Activated naive CD8-positive, alpha-beta T cell treated with anti-CD3 and anti-CD28 coated beads, Interleukin-2, amount 50 U/mL, for 24 hours (primary cell): ENCODE measurements around the gene RNF2.
"Not testable (repeated sequence)": the region's sequence is repeated elsewhere in the genome, so short reads cannot be mapped to it uniquely, and the experiment has no call there.

Experiments used
- ATAC-seq: fragments of 150-1000 bp; cut with Tn5 transposase; one replicate; pipeline ENCODE4 v1.10.0; 2021
- DNase-seq: peaks from one replicate; pipeline ENCODE4 v3.0.0; 2021
- H3K27ac Mint-ChIP-seq: one replicate; pipeline ENCODE4 v1.8.0; 2021; ENCODE audit warnings: mild to moderate bottlenecking, mixed read lengths
- H3K27me3 Mint-ChIP-seq: one replicate; pipeline ENCODE4 v1.8.0; 2021; ENCODE audit warnings: mixed read lengths
- H3K36me3 Mint-ChIP-seq: one replicate; pipeline ENCODE4 v1.8.0; 2021; ENCODE audit warnings: low read depth, mixed read lengths
- H3K4me1 Mint-ChIP-seq: one replicate; pipeline ENCODE4 v1.8.0; 2021; ENCODE audit warnings: mixed read lengths
- H3K4me3 Mint-ChIP-seq: one replicate; pipeline ENCODE4 v1.8.0; 2021; ENCODE audit warnings: mild to moderate bottlenecking, moderate library complexity, mixed read lengths
- H3K9me3 Mint-ChIP-seq: one replicate; pipeline ENCODE4 v1.8.0; 2021; ENCODE audit warnings: mixed read lengths

RNF2 gene

DNA sequence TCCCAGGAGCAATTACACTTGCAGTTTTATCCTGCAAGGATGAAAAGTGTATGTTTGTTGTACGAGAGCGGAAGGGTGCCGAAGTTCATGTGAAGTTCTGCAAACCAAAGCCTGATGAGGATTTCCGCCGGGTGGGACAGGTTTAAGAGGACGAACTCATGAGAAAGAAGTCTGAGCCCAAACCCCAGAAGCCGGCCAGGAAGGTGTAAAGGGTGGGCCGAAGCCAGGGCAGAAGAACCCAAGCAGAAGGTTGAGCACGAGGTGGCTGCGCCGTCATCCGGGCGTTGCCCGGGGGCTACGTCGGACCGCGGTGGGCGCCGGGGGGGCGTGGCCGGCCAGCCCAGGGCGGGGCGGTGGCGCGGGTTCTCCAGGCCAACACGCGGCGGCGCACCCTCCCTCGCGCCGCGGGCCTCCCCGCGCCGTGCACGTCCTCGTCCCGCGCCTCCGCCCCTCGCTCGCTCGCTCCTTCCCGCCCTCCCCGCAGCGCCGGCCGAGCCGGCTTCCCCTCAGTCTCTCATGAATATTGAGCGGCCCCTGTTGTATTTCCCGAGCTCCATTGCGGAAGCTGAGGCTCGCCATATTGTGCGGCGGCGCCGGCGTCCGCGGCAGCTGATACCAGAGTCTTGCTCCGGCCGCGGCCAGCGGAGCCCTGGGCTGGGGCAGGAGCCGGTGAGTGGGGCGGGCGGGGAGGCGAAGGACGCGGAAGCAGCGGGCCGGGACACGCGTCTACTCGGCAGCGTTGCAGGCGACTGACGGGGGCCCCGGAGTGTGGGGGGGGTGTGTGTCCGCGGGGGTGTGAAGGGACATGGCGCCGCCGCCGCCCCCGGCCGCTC is at the start of gene RNF2:
TSS of gene RNF2 (plus strand) at position 578 of the 833 bp plus-strand sequence. CDS start 41,996 bp downstream, outside the sequence.
- Mint-ChIP-seq H3K9me3 (no peaks in the 10 kb centered on the region), H3K27ac (peak within 1 kb of the TSS; percentile 78), H3K36me3 (no peaks in the 10 kb centered on the region), H3K4me3 (peak within 1 kb of the TSS; percentile 89), H3K4me1 (peaks cover 39% of the 10 kb centered on the region), H3K27me3 (no peaks in the 10 kb centered on the region)
- peak; percentile 92 for ATAC-seq
- DNase-seq = peak; percentile 83

DNA sequence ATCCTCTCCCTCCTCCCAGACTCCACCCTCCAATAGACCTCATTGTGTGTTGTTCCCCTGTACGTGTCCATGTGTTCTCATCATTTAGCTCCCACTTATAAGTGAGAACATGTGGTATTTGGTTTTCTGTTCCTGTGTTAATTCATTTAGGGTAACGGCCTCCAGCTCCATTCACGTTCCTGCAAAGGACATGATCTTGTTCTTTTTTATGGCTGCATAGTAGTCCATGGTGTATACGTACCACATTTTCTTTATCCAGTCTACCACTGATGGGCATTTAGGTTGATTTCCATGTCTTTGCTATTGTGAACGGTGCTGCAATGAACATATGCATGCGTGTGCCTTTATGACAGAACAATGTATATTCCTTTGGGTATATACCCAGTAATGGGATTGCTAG is 45.4 kb upstream of the RNF2 start:
- not testable (repeated sequence) for H3K4me3 Mint-ChIP-seq, ATAC-seq, H3K36me3 Mint-ChIP-seq, H3K27ac Mint-ChIP-seq, DNase-seq, H3K4me1 Mint-ChIP-seq, H3K9me3 Mint-ChIP-seq
- H3K27me3 Mint-ChIP-seq = peaks cover 21% of the 10 kb centered on the region

DNA sequence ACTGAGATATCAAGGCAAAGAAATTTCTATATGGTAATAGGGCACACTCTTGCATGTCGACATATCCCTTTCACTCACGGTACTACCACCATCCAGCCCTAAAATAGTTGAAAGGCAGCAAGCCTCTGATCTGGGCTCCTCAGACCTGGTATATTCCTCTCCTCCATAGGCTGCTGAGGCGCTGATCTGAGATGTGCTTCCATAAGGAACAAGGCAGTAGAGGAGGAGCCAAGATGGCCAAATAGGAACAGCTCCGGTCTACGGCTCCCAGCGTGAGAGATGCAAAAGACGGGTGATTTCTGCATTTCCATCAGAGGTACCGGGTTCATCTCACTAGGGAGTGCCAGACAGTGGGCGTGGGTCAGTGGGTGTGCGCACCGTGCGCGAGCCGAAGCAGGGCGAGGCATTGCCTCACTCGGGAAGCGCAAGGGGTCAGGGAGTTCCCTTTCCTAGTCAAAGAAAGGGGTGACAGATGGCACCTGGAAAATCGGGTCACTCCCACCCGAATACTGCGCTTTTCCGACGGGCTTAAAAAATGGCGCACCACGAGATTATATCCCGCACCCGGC is 44.0 kb upstream of the RNF2 start:
- not testable (repeated sequence) for ATAC-seq, DNase-seq, H3K9me3 Mint-ChIP-seq, H3K27ac Mint-ChIP-seq, H3K36me3 Mint-ChIP-seq, H3K4me1 Mint-ChIP-seq, H3K4me3 Mint-ChIP-seq
- H3K27me3 Mint-ChIP-seq = peaks cover 20% of the 10 kb centered on the region

DNA sequence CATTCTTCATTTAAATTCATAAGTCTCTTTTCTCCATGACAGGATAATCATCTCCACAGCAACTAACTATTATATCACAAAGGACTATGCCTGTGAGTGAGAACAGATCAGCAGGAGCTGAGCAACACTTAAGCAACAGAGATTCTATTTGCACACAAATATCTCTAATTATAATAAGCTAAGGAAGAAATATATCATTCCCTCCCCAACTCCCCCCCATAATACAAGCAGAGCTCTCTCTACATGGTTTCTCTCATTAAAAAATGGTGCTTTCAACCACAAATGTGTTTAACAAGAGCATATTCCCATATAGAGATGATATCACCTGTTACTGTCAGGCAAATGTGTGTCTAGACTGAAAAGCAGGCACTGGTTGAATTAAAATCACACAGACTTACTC is 36.5 kb upstream of the RNF2 start:
- no peak for DNase-seq
- Mint-ChIP-seq H3K27ac (no peak overlapping the region), H3K27me3 (peaks cover 10% of the 10 kb centered on the region), H3K36me3 (no peaks in the 10 kb centered on the region), H3K4me3 (no peak overlapping the region), H3K9me3 (no peaks in the 10 kb centered on the region), H3K4me1 (no peaks in the 10 kb centered on the region)
- ATAC-seq = no peak

DNA sequence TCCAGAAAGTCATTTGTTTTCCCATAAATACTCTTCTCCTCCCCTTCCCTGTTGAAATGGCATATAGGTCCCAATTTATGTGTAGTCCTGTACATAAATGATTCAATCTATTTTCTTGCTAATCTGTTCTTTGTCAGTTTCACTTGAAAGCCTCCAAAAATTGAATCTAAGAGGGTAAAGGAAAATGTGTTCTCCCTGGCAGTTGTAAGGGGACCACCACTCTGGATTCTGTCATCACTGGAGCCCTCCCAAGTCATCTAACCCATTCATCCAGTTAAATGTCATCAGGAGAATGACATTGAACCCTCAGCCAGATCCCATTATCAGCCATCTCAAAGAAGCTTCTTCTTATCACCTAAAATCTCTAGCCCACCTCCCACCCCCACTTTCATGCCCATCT is 35.0 kb upstream of the RNF2 start:
- H3K9me3 Mint-ChIP-seq = no peaks in the 10 kb centered on the region
- no peaks in the 10 kb centered on the region for H3K36me3 Mint-ChIP-seq
- ATAC-seq = no peak
- no peak for DNase-seq
- H3K4me3 Mint-ChIP-seq = no peak overlapping the region
- H3K27me3 Mint-ChIP-seq = peaks cover 10% of the 10 kb centered on the region
- H3K4me1 Mint-ChIP-seq = no peaks in the 10 kb centered on the region
- H3K27ac Mint-ChIP-seq = no peak overlapping the region

DNA sequence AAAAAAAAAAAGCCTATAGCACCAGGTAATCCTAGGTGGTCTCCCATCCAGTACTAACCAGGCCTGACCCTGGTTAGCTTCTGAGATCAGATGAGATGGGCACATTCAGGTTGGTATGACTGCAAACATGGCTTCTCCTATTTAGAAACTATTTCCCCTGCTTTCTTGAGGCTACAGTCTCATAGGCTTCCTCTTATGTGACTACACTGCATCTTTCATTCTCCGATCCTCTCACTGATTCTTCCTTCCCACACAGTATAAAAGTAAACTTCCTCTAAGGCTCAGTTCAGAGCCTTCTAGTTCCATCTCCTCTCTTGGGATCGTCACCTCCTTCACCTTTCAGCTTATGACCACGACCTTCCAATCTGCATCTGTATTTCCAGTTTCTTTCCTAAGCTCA is 30.4 kb upstream of the RNF2 start:
- DNase-seq (no peak), ATAC-seq (no peak)
- Mint-ChIP-seq H3K36me3 (no peaks in the 10 kb centered on the region), H3K9me3 (no peaks in the 10 kb centered on the region), H3K27ac (no peak overlapping the region), H3K4me1 (no peaks in the 10 kb centered on the region), H3K4me3 (no peak overlapping the region), H3K27me3 (peaks cover 10% of the 10 kb centered on the region)

DNA sequence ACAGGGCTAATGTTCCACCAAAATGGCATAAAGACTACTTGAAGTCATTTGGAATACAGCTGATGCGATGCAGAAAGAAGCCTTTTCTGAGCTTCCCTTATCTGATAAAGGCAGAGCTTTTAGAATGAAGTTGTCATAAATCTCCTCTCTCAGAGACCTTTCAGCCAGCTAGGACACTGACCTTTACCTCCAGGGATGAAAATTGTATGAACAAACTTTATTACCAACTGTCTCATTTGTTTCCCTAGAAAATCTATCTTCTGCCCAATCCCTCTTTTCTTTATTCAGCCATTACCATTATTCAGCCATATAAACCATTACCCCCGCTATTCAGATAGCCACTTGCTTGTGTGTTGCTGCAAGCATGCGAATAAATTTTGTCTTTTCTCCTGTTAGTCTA is 29.7 kb upstream of the RNF2 start:
- no peaks in the 10 kb centered on the region for H3K36me3 Mint-ChIP-seq
- H3K4me1 Mint-ChIP-seq = no peaks in the 10 kb centered on the region
- H3K27ac Mint-ChIP-seq = no peak overlapping the region
- H3K4me3 Mint-ChIP-seq = no peak overlapping the region
- H3K9me3 Mint-ChIP-seq = no peaks in the 10 kb centered on the region
- ATAC-seq (no peak), DNase-seq (no peak)
- H3K27me3 Mint-ChIP-seq = peaks cover 7% of the 10 kb centered on the region

DNA sequence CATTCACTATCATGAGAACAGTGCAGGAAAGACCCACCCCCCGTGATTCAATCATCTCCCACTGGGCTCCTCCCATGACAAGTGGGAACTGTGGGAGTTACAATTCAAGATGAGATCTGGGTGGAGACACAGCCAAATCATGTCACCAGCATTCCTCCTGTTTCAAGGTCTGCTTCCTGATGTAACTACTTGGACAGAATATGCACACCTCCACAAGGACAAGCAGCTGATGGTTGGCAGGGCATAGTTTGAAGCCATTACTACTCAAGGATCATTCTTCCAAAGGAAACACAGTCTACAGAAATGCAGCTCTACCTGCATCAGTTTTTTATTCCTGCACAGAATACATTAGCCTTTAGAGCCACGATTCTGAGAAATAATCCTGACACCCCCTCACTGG is 28.5 kb upstream of the RNF2 start:
- peaks cover 4% of the 10 kb centered on the region for H3K27me3 Mint-ChIP-seq

DNA sequence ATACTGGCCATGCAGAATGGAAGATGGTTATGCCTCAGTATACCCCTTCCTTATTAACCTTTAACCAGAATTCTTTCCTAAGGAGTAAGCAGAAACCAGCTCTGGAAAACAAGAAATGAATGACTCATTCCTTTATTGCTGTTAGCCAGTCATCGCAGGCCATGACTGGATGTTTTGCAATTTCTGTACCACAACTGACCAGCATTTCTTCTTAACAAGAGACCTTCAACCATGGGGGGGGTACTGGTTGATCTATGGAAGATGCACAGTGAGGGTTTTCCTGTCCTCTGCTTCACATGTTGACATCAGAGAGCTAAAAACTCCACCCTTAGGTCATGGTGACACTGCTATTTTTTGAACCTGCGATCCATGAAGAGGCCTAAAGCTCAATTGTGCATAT is 28.0 kb upstream of the RNF2 start:
- ATAC-seq = no peak
- H3K27me3 Mint-ChIP-seq = peaks cover 1% of the 10 kb centered on the region
- H3K27ac Mint-ChIP-seq = no peak overlapping the region
- no peaks in the 10 kb centered on the region for H3K4me1 Mint-ChIP-seq
- no peak for DNase-seq
- no peak overlapping the region for H3K4me3 Mint-ChIP-seq
- no peaks in the 10 kb centered on the region for H3K9me3 Mint-ChIP-seq
- no peaks in the 10 kb centered on the region for H3K36me3 Mint-ChIP-seq

More for the DNA sequence above, 28.5 kb upstream of the RNF2 start:
- no peaks in the 10 kb centered on the region for H3K9me3 Mint-ChIP-seq
- ATAC-seq = no peak
- H3K36me3 Mint-ChIP-seq = no peaks in the 10 kb centered on the region
- DNase-seq = no peak
- no peaks in the 10 kb centered on the region for H3K4me1 Mint-ChIP-seq
- H3K27ac Mint-ChIP-seq = no peak overlapping the region
- no peak overlapping the region for H3K4me3 Mint-ChIP-seq

DNA sequence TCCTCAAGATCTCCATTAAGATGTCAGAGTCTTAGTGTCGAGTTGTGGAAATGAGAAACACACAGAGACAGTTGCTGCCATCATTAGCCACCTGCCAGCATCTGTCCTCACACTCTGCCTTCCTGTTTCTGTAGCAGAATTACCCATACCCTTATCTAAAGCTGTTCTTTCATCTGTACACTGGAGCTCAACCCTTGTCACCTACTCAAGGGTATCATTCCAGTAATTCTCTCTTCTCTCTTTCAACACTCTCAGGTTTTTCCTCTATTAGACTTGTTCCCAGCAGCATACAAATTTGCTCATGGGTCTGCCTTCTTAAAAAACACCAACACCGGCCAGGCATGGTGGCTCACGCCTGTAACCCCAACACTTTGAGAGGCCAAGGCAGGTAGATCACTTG is 27.4 kb upstream of the RNF2 start:
- no peaks in the 10 kb centered on the region for H3K27me3 Mint-ChIP-seq

DNA sequence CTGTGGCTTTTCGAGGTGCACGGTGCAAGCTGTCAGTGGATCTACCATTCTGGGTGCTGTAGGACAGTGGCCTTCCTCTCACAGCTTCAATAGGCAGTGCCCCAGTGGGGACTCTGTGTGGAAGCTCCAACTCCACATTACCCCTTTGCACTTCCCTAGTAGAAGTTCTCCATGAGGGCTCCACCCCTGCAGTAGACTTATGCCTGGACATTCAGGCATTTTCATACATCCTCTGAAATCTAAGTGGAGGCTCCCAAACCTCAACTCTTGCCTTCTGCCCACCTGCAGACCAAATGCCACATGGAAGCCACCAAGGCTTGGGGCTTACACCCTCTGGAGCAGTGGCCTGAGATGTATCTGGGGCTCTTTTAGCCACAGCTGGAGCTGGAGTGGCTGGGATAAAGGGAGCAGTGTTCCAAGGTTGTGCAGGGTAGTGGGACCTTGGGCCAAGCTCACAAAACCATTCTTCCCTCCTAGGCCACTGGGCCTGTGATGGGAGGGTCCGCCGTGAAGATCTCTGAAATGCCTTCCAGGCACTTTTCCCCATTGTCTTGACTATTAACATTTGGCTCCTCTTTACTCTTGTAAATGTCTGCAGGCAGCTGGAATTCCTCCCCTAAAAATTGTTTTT is 18.0 kb upstream of the RNF2 start:
- peaks cover 8% of the 10 kb centered on the region for H3K27me3 Mint-ChIP-seq
- no peak for ATAC-seq
- H3K9me3 Mint-ChIP-seq = peaks cover 21% of the 10 kb centered on the region
- DNase-seq = no peak
- H3K27ac Mint-ChIP-seq = no peak overlapping the region
- no peaks in the 10 kb centered on the region for H3K4me1 Mint-ChIP-seq
- H3K4me3 Mint-ChIP-seq = no peak overlapping the region
- H3K36me3 Mint-ChIP-seq = peaks cover 11% of the 10 kb centered on the region

More for the DNA sequence above, 27.4 kb upstream of the RNF2 start:
- no peaks in the 10 kb centered on the region for H3K4me1 Mint-ChIP-seq
- DNase-seq (no peak), ATAC-seq (no peak)
- no peaks in the 10 kb centered on the region for H3K9me3 Mint-ChIP-seq
- H3K36me3 Mint-ChIP-seq = no peaks in the 10 kb centered on the region
- H3K4me3 Mint-ChIP-seq = no peak overlapping the region
- H3K27ac Mint-ChIP-seq = no peak overlapping the region

DNA sequence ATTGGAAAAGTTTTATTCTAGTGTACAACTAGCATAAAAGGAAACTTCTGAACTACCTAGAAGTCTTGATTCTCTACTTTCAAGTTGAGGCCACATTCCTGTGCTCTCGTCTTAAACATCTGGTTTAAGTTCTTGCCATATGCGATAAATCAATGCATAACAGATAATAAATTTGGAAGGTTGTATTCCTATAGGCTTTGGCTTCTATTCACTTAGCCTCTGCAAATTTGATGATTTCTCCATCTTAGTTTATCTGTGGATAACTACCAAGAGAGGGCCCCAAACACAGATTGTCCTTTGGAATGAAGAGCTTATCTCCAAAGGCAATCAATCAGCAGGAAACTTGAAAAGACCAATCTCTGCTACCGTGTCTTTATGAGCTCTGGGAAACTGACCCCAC is 11.7 kb upstream of the RNF2 start:
- peaks cover 6% of the 10 kb centered on the region for H3K27me3 Mint-ChIP-seq
- DNase-seq = no peak
- no peaks in the 10 kb centered on the region for H3K4me1 Mint-ChIP-seq
- H3K4me3 Mint-ChIP-seq = no peak overlapping the region
- H3K9me3 Mint-ChIP-seq = no peaks in the 10 kb centered on the region
- no peaks in the 10 kb centered on the region for H3K36me3 Mint-ChIP-seq
- no peak for ATAC-seq
- no peak overlapping the region for H3K27ac Mint-ChIP-seq

DNA sequence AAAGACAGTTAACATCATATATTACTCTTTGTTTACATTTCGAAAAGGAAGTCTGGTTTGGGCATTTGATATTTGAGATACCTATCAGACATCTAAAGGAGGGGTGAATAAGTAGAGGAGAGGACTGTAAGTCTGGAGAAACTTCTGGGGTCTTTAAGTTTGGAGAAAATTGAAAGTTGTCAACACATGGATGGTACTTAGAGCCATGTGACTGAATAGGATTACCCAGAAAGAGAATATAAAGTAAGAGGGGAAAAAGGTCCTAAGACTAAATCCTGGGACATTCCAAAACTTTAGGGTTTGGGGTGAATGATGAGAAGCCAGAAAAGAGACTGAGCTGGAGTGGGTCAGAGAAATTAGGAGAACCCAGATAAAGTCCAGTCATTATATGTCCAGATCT is 10.1 kb upstream of the RNF2 start:
- H3K4me3 Mint-ChIP-seq = no peak overlapping the region
- ATAC-seq = no peak
- H3K9me3 Mint-ChIP-seq = no peaks in the 10 kb centered on the region
- no peaks in the 10 kb centered on the region for H3K4me1 Mint-ChIP-seq
- DNase-seq = no peak
- H3K27ac Mint-ChIP-seq = no peak overlapping the region
- no peaks in the 10 kb centered on the region for H3K27me3 Mint-ChIP-seq
- H3K36me3 Mint-ChIP-seq = no peaks in the 10 kb centered on the region

DNA sequence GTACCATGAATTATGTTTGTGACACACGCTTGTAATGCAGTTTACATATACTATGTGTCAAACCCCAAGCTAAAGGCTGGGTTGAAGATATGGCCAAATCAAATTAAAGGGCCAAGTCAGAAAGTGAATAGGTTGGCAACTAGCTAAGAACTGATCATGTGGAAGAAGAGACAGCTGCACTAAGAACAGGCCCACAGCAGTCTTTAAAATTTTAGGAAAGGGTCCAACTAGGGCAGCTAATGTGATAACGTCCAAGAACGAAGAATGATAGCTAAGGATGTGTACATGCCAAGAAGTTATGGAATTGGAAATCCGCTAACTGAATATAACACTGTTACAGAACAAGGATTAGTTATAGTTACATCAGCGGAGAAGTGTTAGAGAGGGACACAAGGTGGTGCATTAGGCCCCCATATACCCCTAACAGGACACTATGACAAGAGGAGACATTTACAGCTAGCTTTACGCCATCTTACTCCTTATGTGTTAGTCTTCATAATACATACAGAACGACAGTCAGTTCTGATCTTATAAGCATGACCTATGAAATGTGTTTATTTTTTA is 6.5 kb upstream of the RNF2 start:
- H3K36me3 Mint-ChIP-seq = no peaks in the 10 kb centered on the region
- no peaks in the 10 kb centered on the region for H3K27me3 Mint-ChIP-seq
- no peak overlapping the region for H3K4me3 Mint-ChIP-seq
- ATAC-seq (no peak), DNase-seq (no peak)
- H3K27ac Mint-ChIP-seq = no peak overlapping the region
- H3K9me3 Mint-ChIP-seq = no peaks in the 10 kb centered on the region
- H3K4me1 Mint-ChIP-seq = no peaks in the 10 kb centered on the region
